ENCODE measurements around the gene NHS.

The NHS gene

GRCh38 chrX:17595456-17596035 lies 220.5 kb downstream of the NHS start:
- DNase-seq, result no peak

- DNase-seq, result no peak
These were observed 221.1 kb downstream of the NHS start for GRCh38 chrX:17596061-17596460.

- DNase-seq, result no peak
These were observed 221.7 kb downstream of the NHS start for GRCh38 chrX:17596546-17597205.

- DNase-seq, result no peak
These were observed 222.3 kb downstream of the NHS start for GRCh38 chrX:17597327-17597726.

GRCh38 chrX:17597836-17598439 lies 222.9 kb downstream of the NHS start:
- no peak for DNase-seq

GRCh38 chrX:17601441-17602200 lies 226.6 kb downstream of the NHS start:
- DNase-seq, result no peak

- DNase-seq, result no peak
These were observed 227.2 kb downstream of the NHS start for GRCh38 chrX:17602245-17602644.

GRCh38 chrX:17603196-17603595 lies 228.2 kb downstream of the NHS start:
- DNase-seq, result no peak

- no peak for DNase-seq
These were observed 230.7 kb downstream of the NHS start for GRCh38 chrX:17605676-17606075.

GRCh38 chrX:17606231-17606630 lies 231.2 kb downstream of the NHS start:
- DNase-seq, result no peak

DNA sequence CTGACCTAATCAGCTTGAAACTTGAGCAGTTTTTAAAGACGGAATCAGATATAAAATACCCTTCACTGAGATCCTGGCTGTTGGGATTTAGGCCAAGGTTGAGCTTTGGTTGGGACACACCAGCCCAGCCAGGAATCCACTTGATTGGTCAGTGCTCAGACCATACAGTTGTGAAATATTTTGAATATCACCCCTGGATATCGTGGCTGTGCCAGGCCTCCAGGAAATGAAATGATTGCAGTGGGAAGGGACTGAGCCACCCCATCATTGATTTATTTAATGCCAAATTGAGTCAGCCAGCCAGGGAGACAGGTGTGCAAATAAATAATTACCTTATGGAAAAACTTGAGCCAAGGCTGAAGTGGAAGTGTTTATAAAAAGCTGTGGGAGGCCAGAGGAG lies 233.9 kb downstream of the NHS start:
- no peak for DNase-seq

- DNase-seq, result no peak
These were observed 235.8 kb downstream of the NHS start for GRCh38 chrX:17610788-17611187.

- DNase-seq, result no peak
These were observed 239.1 kb downstream of the NHS start for GRCh38 chrX:17613979-17614588.

- DNase-seq, result peak; percentile 29
These were observed 241.9 kb downstream of the NHS start for GRCh38 chrX:17616936-17617335.

- peak; percentile 66 for DNase-seq
These were observed 242.8 kb downstream of the NHS start for GRCh38 chrX:17617806-17618205.

- no peak for DNase-seq
These were observed 246.7 kb downstream of the NHS start for GRCh38 chrX:17621566-17622270.

DNA sequence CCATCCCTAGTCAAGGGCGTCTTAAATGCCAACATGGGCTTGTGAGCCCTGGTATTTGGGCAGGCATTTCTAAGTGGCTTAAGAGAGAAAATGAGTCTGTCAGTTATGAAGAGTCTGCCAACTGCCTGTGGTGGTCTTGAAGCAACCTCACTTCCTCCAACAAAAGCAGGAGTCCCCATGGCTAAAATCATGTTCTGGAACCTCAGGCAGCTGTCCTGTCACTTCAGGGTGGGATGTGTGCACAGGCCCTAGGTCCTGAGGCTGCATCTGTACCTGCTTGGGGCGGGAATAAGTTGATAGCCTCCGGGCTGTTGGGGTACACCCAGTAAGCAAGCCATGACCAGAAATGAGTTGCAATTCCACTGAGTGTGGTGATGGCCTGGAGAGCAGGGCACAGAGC lies 247.3 kb downstream of the NHS start:
- no peak for DNase-seq

GRCh38 chrX:17623750-17624149 lies 248.8 kb downstream of the NHS start:
- DNase-seq, result no peak

- no peak for DNase-seq
These were observed 252.0 kb downstream of the NHS start for GRCh38 chrX:17627026-17627425.

DNA sequence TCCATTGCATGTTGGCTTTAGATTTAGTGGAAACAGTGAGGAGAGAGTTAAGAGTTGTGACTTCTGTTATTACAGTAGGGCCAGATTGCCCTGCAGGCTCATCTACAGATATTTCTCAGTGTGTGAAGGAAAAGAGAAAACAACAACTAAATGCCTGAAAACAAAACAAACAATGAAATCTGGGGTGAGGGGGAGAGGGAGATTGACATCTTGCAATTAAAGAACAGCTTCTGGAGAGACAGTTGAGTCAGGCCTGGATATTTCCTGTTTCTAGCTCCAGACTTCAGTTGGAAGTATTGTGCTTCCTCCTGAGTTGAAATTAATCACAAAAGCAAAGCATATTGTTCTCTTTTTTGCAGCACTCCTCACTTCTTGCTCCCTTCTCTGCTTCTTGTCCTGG lies 254.0 kb downstream of the NHS start:
- no peak for DNase-seq

- no peak for DNase-seq
These were observed 254.5 kb downstream of the NHS start for GRCh38 chrX:17629519-17629918.

DNA sequence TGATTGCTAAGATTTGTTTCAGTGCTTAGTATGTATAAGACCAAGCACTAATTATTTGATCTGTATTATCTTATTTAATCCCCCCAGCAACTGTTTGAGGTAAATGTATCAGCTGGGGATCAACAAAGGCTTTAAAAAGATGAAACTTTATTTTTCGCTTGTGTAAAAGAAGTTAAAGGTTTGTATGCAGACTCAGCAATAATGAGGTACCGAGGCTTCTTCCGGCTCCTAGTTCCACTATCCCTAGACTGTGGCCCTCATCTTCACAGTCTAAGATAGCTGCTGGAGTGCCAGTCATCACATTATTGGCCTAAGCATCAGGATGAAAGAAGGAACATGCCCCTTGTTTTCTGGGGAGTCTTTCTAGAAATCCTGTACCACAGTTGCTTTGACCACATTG lies 256.6 kb downstream of the NHS start:
- DNase-seq, result no peak

- DNase-seq, result no peak
These were observed 257.9 kb downstream of the NHS start for GRCh38 chrX:17632942-17633341.
